ENCODE results near the gene SYNGR2. TPM values are rescaled to one million over a fixed set of nuclear protein-coding genes. Genes with fewer than 3 reads are reported as not detected.

Gene SYNGR2
- total and polyA plus RNA-seq, 2 of the 8 experiments (the other 6 are each of a cell fraction or from before 2014, with no cell fraction given): 50.0 to 139 TPM

DNA sequence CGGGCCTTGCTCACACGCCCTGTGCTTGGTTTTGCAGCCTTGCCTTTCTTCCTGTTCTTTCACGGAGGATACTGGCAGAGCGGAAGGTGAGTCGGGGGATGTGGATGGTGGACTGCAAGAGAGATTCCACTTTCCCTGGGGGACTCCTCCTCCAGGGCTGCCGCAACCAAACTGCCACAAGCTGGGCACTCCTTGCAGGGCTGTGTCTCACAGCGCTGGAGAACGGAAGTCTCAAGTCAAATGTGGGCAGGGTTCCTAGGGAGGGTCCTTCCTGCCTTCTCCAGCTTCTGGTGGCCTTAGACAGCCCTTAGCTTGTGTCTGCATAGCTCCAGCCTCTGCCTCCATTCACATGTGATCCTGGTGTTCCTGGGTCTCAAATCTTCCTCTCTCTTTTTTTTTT is 34.3 kb downstream of the SYNGR2 start (continued):
- TF ChIP-seq, protein P1, sequence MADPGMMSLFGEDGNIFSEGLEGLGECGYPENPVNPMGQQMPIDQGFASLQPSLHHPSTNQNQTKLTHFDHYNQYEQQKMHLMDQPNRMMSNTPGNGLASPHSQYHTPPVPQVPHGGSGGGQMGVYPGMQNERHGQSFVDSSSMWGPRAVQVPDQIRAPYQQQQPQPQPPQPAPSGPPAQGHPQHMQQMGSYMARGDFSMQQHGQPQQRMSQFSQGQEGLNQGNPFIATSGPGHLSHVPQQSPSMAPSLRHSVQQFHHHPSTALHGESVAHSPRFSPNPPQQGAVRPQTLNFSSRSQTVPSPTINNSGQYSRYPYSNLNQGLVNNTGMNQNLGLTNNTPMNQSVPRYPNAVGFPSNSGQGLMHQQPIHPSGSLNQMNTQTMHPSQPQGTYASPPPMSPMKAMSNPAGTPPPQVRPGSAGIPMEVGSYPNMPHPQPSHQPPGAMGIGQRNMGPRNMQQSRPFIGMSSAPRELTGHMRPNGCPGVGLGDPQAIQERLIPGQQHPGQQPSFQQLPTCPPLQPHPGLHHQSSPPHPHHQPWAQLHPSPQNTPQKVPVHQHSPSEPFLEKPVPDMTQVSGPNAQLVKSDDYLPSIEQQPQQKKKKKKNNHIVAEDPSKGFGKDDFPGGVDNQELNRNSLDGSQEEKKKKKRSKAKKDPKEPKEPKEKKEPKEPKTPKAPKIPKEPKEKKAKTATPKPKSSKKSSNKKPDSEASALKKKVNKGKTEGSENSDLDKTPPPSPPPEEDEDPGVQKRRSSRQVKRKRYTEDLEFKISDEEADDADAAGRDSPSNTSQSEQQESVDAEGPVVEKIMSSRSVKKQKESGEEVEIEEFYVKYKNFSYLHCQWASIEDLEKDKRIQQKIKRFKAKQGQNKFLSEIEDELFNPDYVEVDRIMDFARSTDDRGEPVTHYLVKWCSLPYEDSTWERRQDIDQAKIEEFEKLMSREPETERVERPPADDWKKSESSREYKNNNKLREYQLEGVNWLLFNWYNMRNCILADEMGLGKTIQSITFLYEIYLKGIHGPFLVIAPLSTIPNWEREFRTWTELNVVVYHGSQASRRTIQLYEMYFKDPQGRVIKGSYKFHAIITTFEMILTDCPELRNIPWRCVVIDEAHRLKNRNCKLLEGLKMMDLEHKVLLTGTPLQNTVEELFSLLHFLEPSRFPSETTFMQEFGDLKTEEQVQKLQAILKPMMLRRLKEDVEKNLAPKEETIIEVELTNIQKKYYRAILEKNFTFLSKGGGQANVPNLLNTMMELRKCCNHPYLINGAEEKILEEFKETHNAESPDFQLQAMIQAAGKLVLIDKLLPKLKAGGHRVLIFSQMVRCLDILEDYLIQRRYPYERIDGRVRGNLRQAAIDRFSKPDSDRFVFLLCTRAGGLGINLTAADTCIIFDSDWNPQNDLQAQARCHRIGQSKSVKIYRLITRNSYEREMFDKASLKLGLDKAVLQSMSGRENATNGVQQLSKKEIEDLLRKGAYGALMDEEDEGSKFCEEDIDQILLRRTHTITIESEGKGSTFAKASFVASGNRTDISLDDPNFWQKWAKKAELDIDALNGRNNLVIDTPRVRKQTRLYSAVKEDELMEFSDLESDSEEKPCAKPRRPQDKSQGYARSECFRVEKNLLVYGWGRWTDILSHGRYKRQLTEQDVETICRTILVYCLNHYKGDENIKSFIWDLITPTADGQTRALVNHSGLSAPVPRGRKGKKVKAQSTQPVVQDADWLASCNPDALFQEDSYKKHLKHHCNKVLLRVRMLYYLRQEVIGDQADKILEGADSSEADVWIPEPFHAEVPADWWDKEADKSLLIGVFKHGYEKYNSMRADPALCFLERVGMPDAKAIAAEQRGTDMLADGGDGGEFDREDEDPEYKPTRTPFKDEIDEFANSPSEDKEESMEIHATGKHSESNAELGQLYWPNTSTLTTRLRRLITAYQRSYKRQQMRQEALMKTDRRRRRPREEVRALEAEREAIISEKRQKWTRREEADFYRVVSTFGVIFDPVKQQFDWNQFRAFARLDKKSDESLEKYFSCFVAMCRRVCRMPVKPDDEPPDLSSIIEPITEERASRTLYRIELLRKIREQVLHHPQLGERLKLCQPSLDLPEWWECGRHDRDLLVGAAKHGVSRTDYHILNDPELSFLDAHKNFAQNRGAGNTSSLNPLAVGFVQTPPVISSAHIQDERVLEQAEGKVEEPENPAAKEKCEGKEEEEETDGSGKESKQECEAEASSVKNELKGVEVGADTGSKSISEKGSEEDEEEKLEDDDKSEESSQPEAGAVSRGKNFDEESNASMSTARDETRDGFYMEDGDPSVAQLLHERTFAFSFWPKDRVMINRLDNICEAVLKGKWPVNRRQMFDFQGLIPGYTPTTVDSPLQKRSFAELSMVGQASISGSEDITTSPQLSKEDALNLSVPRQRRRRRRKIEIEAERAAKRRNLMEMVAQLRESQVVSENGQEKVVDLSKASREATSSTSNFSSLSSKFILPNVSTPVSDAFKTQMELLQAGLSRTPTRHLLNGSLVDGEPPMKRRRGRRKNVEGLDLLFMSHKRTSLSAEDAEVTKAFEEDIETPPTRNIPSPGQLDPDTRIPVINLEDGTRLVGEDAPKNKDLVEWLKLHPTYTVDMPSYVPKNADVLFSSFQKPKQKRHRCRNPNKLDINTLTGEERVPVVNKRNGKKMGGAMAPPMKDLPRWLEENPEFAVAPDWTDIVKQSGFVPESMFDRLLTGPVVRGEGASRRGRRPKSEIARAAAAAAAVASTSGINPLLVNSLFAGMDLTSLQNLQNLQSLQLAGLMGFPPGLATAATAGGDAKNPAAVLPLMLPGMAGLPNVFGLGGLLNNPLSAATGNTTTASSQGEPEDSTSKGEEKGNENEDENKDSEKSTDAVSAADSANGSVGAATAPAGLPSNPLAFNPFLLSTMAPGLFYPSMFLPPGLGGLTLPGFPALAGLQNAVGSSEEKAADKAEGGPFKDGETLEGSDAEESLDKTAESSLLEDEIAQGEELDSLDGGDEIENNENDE (IDR thresholded peaks at IDR 0.05; ENCODE audit: insufficient replicate concordance, low read length): no peak
- TF ChIP-seq RBBP5 (IDR thresholded peaks at IDR 0.05; ENCODE audit: borderline replicate concordance, low read depth, low read length) (no peak), CTBP2 (IDR thresholded peaks at IDR 0.05; ENCODE audit: borderline replicate concordance, insufficient read depth, insufficient read length, low read length) (no peak), SIN3A (conservative IDR thresholded peaks at IDR 0.05 in 1 of 2, IDR thresholded peaks at IDR 0.05 in 1 of 2; ENCODE audit: low read depth in 1 of 2, low read length in 2 of 2) (no peak), CHD1 (IDR thresholded peaks at IDR 0.05; ENCODE audit: low read depth, low read length) (no peak), ZNF274 (IDR thresholded peaks at IDR 0.05; ENCODE audit: borderline replicate concordance, extremely low read depth, low read length) (no peak), POLR2AphosphoS5 (IDR thresholded peaks at IDR 0.05; ENCODE audit: low read depth, low read length) (no peak)
- TF ChIP-seq, protein P2, sequence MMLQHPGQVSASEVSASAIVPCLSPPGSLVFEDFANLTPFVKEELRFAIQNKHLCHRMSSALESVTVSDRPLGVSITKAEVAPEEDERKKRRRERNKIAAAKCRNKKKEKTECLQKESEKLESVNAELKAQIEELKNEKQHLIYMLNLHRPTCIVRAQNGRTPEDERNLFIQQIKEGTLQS (IDR thresholded peaks at IDR 0.05; ENCODE audit: insufficient read depth, low read depth, low read length): no peak

Measured in H1 (cell line).